COLO668 (cell line): ENCODE results near the gene PLG.
"Not testable (repeated sequence)": the region's sequence is repeated elsewhere in the genome, so short reads cannot be mapped to it uniquely, and the experiment has no call there.

Source experiments
- DNase-seq: peaks from one replicate; lab custom pipeline; 2025; ENCODE audit not compliant: unreplicated experiment; lab: John Stamatoyannopoulos, UW

The PLG gene

DNA sequence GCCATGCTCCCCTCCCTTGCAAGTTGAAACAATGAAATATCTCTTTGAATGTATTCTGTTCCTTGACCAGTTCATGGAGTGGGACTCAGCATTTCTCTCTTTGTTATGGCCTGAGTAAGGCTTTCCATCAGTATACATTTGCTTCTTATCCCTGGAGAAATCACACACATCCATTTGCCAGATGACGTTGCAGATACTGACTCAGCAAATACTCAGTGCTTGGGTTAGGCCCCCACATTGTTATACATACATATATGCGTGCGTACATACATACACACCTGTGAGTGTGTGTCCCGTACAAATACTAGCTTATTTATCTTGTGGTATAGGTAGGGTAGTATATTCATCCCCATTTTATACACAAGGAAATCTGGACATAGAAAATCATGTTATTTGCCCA, 72.4 kb downstream of the PLG start:
- DNase-seq, result no peak

DNA sequence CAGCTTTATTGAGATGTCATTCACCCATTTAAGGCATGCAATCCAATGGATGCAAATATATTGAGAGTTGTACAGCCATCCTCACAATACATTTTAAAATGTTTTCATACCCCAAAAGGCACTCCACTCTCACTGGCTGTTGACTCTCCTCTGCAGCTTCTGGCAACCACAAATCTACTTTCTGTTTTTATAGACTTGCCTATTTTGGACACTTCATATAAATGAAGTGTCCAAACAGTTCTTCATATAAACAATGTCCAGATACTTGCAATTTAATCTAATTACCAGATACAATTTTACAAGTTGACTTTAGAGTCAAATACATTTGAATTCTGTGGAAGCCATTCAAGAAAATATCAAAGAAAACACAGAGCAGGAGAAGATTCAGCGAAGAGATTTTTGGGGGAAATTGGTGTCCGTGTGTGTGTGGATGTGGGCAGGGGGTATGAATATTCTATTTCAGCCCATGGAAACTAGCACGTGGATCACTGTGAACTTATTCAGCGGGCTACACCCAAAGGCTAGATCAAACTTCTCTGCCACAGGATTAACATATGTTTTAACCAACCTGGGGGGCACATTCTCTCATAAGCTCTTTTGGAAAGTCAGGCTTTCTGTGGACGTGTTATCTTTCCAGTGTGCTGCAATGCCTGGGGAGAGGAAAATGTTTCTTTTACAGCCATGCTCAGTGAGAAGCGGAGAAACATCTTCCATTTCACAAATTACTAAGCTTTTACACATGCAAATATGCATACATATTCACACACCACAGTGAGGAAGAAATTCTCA, 73.9 kb downstream of the PLG start:
- no peak for DNase-seq

DNA sequence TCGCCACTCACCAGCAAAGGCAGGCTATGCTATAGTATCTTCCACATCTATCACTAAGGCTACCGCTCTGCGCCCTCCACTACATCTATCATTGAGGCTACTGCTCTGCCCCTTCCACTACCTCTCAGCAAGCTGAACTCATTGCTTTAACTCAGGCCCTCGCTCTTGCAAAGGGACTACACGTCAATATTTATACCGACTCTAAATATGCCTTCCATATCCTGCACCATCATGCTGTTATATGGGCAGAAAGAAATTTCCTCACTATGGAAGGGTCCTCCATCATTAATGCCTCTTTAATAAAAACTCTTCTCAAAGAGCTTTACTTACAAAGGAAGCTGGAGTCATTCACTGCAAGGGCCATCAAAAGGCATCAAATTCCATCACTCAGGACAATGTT, 77.1 kb downstream of the PLG start:
- not testable (repeated sequence) for DNase-seq

DNA sequence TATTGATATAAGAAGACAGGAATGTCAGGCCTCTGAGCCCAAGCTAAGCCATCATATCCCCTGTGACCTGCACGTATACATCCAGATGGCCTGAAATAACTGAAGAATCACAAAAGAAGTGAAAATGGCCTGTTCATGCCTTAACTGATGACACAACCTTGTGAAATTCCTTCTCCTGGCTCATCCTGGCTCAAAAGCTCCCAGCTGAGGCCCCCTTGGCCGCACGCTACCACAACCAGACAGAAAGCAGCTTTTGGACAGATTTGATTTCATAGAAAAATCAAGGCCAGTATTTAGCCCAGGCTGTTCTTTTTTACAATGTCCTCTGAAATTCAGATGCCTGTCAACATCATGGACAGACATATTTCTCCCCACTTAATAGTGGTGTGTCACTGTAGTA, 78.6 kb downstream of the PLG start:
- DNase-seq, result not testable (repeated sequence)

DNA sequence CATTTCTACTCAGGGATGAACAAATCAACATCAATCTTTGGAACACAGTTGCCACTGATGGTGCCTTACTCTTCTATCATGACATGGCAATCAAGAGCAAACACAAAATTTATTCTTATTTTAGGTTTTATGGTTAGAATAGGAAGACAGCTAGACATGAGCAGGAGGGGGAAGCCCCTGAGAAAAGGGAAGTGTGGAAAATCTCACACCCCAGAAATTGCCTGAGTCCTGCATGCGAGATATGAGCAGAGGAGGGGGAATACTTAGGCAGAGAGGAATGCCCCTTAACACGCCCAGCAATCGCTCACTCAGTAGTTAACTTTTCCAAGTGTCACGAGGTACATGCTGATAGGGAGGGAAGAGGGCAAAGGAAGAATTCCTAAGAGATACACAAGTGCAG, 79.3 kb downstream of the PLG start:
- no peak for DNase-seq

DNA sequence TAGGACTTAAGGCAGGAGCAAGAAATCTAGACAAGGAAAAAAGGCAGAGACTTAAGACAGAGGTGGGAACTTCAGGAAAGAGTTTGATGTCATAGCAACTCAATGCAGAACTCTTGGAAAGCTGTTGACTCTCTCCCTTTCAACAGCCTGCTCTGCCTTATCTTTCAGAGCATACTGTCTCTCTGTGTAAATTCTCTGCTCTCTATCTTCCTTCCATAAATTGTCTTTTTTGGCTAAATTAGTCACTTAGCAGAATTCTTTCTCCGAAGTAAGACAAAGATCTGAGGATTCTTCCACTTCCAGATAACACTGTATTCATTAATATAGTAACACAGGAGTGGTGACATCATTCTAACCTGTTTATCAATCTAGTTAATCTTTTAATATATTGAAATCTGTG, 80.2 kb downstream of the PLG start:
- no peak for DNase-seq

DNA sequence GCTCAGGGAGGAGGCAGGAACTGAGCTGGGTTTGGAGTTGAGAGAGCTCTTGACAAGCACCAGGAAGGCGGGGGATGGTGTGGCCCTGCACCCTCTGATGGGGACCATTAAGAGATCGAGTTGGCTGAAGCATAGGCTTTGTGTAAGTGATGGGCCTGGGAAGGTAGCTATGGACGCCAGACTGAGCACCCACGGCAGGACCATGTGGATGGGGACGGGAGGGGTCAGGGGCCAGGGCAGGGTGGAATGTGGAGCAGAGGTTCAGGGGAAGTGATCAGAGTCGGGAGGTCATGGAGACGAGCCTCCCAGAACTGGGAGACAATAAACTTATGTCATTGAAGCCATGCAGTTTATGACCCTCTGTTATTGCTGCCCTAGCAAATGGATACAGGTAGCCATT, 81.7 kb downstream of the PLG start:
- DNase-seq, result no peak

DNA sequence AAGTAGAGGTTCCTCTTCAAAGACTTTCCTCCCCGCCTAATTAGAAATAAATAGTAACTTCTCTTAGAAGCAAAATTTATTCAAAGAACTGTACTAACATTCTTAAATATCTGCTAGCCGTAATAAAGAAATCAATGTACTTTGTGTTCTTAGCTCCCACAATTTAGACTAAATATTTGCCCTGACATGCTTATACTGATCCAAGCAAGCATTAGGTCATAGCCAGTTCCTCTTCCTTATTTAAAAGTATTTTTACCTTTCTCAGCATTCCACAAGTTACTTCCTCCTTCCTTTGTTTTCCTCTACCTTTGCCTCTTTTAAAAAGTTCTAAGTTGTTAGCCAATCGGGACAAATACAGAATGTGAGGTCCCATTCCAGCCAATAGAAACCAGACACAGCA, 86.1 kb downstream of the PLG start:
- DNase-seq, result not testable (repeated sequence)

DNA sequence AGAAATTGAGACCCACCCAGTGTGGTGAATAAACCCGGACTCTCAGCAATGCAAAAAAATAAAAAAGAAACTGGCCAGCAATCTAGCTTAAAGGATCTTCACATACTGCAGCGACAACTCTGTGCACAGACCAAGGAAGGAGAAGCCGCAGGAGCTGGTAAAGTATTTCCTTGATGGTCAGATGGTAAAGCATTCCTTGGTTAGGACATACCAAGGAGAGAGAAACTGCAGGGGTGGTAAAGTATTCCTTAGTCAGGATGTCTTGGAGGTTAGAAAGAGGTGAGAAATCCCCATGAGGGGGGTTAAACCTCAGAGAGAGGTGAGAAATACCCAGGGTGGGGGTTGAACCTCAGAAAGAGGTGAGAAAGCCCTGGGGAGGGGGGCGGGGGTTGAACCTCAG, 86.8 kb downstream of the PLG start:
- DNase-seq, result no peak

DNA sequence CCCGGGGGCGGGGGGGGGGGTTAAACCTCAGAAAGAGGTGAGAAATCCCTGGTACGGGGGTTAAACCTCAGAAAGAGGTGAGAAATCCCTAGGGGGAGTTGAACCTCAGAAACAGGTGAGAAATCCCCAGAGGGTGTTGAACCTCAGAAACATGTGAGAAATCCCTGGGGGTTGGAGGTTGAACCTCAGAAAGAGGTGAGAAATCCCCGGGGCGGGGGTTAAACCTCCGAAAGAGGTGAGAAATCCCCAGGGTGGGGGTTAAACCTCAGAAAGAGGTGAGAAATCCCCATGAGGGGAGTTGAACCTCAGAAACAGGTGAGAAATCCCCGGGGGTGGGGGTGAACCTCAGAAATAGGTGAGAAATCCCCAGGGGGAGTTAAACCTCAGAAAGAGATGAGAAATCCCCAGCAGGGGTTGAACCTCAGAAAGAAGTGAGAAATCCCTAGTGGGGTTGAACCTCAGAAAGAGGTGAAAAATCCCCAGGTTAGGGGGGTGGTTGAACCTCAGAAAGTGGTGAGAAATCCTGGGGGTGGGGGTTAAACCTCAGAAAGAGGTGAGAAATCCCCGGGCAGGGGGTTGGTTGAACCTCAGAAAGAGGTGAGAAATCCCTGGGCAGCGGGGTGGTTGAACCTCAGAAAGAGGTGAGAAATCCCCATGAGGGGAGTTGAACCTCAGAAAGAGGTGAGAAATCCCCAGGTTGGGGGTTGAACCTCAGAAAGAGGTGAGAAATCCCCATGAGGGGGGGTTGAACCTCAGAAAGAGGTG, 87.4 kb downstream of the PLG start:
- no peak for DNase-seq

DNA sequence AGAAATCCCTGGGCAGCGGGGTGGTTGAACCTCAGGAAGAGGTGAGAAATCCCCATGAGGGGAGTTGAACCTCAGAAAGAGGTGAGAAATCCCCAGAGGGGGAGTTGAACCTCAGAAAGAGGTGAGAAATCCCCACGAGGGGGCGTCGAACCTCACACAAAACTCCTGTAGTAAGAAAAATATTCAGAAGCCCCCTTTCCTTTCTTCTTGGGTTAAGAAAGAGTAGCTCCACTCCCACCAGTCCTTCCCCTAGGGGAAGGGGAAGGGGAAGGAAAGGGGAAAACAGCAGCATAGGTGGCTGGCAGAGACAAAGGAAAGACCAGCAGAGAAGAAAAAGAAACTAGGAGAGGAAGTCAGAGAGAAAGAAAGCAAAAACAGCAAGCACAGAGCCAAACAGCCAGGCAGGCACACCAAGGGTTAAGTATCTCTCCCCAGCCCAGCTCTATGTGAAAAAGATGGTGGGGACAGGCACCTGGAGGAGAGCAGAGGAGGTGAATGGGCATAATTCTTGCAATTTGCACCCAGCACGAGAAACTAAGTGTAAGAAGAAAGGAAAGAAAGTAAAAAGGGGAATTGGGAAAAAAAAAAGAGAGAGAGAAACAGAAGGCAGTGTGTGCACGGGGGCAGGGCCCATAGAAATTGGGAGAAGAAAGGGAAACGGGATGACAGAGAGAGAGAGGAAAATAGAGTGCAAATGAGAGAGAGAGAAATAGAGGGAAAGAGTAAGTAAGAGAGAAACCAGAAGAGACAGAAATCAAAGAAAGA, 88.2 kb downstream of the PLG start:
- DNase-seq, result no peak

DNA sequence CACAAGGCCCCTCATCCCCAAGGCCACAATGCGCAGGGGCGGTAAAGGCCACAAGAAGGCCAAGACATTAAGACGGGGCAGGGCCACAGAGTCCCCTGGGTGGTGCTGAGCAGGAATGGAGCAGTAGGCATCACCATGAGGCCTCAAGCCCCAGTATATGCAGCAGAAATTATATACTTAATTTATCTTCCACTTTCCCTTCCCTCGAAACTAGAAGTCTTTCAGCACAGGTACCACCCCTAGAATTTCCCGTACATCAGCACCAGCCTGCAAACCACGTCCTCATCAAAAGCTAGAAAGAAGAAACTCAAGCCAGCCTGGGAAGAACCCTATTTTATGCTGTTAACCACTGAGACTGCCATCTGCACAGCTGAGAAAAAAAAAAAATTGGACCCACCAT, 89.4 kb downstream of the PLG start:
- no peak for DNase-seq

DNA sequence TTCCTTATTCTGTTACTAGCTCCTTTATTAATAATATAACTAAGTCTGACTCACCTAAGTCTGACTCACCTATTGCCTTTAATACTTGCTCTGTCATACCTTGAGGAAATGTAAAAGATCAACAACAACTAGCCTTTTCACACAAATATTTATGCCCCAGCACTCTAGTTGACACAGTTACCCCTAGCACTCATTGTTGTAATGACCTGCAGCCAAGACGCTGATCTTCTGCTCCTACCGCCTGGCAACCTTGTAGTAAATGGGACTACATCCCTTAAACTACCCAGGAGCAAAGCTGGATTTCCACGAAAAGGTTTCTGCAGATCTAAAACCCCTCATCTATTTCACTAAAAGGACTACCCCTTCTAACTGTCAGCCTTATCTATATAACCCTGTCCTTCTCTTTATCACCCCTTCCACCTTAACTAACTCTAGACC, 90.0 kb downstream of the PLG start:
- DNase-seq, result no peak

DNA sequence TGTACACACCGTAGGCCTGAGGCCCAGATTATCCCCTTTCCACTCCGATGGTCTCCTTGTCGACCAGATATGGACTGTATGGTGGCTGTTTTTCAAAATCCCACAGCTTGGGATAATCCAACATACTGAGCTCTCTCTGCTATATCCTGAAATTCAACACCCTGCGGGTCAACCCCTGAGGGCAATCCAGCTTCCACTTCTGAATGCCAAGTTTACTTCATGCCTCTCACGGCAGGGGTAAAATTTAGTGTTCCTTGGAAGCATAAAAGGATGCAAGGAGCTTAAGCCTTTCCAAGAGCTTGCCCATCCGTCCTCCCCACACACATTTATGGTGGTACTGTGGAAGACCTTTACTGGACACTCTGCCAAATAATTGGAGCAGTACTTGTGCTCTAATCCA, 90.7 kb downstream of the PLG start:
- no peak for DNase-seq

DNA sequence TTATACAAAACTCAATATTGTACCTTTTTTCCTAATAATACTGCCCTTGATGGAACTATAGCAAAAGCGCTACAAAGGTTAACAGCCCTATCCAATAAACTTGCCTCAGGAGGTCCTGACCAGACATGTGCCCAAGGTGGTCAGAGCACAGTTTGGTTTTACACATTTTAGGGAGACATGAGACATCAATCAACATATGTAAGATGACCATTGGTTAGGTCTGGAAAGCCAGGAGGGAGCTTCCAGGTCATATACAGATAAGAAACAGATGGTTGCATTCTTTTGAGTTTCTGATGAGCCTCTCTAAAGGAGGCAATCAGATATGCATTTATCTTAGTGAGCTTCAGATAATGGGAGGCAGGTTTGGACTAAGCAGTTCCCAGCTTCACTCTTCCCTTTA, 91.6 kb downstream of the PLG start:
- no peak for DNase-seq

DNA sequence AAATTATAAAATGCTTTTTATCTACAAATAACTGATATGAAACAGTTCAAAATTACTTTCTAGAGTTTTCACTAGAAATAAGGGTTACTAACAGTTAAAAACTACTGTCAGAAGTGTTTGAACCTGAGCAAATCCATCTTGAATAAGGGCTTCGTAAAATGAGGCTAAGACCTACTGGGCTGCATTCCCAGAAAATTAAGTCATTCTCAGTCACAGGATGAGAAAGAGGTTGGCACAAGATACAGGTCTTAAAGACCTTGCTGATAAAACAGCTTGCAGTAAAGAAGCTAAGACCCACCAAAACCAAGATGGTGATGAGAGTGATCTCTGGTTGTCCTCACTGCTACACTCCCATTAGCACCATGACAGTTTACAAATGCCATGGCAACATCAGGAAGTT, 93.7 kb downstream of the PLG start:
- DNase-seq, result no peak

DNA sequence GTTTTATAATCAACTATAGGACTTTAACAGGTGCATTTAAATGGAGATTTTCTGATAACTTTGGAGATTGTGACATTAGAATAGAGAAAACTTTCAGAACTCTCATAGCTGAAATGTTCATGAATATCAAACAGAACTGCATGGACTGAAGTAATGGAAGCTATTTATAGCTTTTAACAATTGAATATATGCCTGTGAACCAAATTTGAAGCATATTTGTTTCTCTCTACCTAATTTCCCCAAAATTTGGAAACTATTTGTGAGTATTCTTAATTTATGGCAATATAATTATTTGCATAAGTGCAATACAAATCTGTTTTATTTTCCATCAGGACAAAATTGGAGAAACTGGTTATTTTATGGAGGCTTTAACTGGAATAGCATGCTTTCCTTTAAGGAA, 96.6 kb downstream of the PLG start:
- DNase-seq, result no peak

DNA sequence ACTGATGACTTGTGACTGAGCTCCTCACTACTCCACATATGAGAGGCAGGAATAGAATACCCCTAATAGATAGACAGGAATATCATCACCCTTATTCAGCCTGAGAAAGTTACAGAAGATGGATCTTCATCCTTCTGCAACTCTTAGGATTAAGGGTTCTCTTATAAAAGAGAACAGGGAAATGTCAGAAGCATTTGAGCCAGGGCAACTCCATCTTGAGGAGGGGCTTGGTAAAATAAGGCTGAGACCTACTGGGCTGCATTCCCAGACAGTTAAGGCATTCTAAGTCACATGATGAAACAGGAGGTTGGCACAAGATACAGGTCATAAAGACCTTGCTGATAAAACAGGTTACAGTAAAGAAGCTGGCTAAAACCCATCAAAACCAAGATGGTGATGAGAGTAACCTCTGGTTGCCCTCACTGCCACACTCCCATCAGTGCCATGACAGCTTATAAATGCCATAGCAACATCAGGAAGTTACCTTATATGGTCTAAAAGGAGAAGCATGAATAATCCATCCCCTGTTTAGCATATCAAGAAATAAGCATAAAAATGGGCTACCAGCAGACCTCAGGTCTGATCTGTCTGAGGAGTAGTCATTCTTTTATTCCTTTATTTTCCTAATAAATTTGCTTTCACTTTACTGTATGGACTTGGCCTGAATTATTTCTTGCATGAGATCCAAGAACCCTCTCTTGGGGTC, 97.9 kb downstream of the PLG start:
- no peak for DNase-seq

DNA sequence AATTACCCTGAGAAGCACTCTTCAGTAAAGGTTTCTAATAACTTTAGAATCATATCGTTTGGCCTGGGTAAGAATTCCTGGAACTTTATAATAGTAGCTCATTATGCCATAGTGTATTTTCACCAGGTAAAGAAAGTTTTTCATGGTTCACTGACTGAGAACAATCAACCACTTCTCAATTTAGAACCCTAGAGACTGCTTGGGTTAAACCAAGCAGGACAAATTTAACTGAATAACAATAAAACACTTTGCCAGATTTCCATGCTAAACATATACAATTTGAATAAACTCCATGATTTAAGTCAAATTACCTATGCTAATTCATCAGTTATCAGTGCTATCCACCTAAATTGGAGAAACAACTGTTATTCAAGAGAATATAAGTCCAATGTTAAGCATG, 99.4 kb downstream of the PLG start:
- no peak for DNase-seq

DNA sequence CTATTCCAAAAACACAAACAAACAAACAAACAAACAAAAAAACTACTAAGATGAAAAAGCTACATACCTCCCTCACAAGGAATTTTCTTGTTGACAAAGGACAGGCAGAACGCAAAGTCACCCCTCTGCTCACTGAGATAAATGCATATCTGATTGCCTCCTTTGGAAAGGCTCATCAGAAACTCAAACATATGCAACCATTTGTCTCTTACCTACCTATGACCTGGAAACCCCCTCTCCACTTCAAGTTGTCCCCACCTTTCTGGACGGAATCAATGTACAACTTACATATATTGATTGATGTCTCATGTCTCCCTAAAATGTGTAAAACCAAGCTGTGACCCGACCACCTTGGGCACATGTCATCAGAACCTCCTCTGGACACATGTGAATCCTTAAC, 100.0 kb downstream of the PLG start:
- DNase-seq, result not testable (repeated sequence)
